HCT116 (cell line): ENCODE results near the gene CPEB1. TPM values are rescaled to one million over a fixed set of nuclear protein-coding genes. Genes with fewer than 3 reads are reported as not detected.

Source experiments
- total RNA-seq: library from RNA; stranded (reverse); gene quantifications from one replicate; pipeline ENCODE4 v1.2.1, GENCODE V29; 2021; ENCODE audit not compliant: unreplicated experiment

CPEB1 gene
- total RNA-seq, 1 experiment from 2014 or later: not detected

Other genes starting within 250 kb of the CPEB1 start
- 4.3 TPM for gene GOLGA6L9, start 217.5 kb downstream of the CPEB1 start, total RNA-seq
- 2,385 TPM for gene RPS17, start 106.9 kb downstream of the CPEB1 start, total RNA-seq
- gene AP3B2, start 62.5 kb upstream of the CPEB1 start, total RNA-seq: 0.07 TPM
- not detected for gene FSD2, start 158.7 kb upstream of the CPEB1 start, total RNA-seq
- 7.1 TPM for gene WHAMM, start 162.3 kb upstream of the CPEB1 start, total RNA-seq